IPS-20b (cell line): Measurements from ENCODE around the gene HMGCS2.
"Not testable (repeated sequence)": the region's sequence is repeated elsewhere in the genome, so short reads cannot be mapped to it uniquely, and the experiment has no call there.

ENCODE experiments used
- H3K27ac ChIP-seq: one replicate; pipeline ENCODE4 v1.5.1; 2013; ENCODE audit warnings: low read length
- H3K27me3 ChIP-seq: 2 replicates; pipeline ENCODE4 v1.6.1; 2013; ENCODE audit warnings: mild to moderate bottlenecking, low read length, inconsistent platforms; ENCODE audit not compliant: insufficient read depth
- H3K36me3 ChIP-seq: 2 replicates; pipeline ENCODE4 v1.6.1; 2013; ENCODE audit warnings: low read depth, mild to moderate bottlenecking, inconsistent platforms, low read length, moderate library complexity; ENCODE audit not compliant: insufficient read depth
- H3K4me1 ChIP-seq: 2 replicates; pipeline ENCODE4 v1.6.1; 2013; ENCODE audit warnings: mild to moderate bottlenecking, control low read depth, inconsistent platforms, low read length, moderate library complexity; ENCODE audit not compliant: insufficient read depth
- H3K4me3 ChIP-seq: 2 replicates; pipeline ENCODE4 v1.5.1; 2013; ENCODE audit warnings: mild to moderate bottlenecking, low read length, inconsistent platforms
- H3K9ac ChIP-seq: 2 replicates; pipeline ENCODE4 v1.6.1; 2013; ENCODE audit warnings: low read depth, mild to moderate bottlenecking, inconsistent platforms, low read length, moderate library complexity
- H3K9me3 ChIP-seq: 2 replicates; pipeline ENCODE4 v1.6.1; 2013; ENCODE audit warnings: mild to moderate bottlenecking, low read depth, low read length, inconsistent platforms; ENCODE audit not compliant: insufficient read depth

Gene HMGCS2

GRCh38 chr1:119786473-119787050 is 17.9 kb upstream of the HMGCS2 start:
- not testable (repeated sequence) for H3K4me1 ChIP-seq, H3K36me3 ChIP-seq, H3K27ac ChIP-seq, H3K4me3 ChIP-seq, H3K9me3 ChIP-seq, H3K27me3 ChIP-seq, H3K9ac ChIP-seq

- not testable (repeated sequence) for H3K27me3 ChIP-seq, H3K9ac ChIP-seq, H3K4me3 ChIP-seq, H3K36me3 ChIP-seq, H3K9me3 ChIP-seq, H3K4me1 ChIP-seq, H3K27ac ChIP-seq
Measured at GRCh38 chr1:119786046-119786445, 17.3 kb upstream of the HMGCS2 start.

- no peak overlapping the region for H3K27ac ChIP-seq
- no peak overlapping the region for H3K9ac ChIP-seq
- no peaks in the 10 kb centered on the region for H3K9me3 ChIP-seq
- H3K27me3 ChIP-seq = no peaks in the 10 kb centered on the region
- no peaks in the 10 kb centered on the region for H3K4me1 ChIP-seq
- H3K36me3 ChIP-seq = no peaks in the 10 kb centered on the region
- no peak overlapping the region for H3K4me3 ChIP-seq
Measured at GRCh38 chr1:119784191-119784781, 15.6 kb upstream of the HMGCS2 start.

- no peaks in the 10 kb centered on the region for H3K36me3 ChIP-seq
- H3K27me3 ChIP-seq = no peaks in the 10 kb centered on the region
- no peaks in the 10 kb centered on the region for H3K4me1 ChIP-seq
- H3K27ac ChIP-seq = no peak overlapping the region
- H3K9me3 ChIP-seq = no peaks in the 10 kb centered on the region
- no peak overlapping the region for H3K4me3 ChIP-seq
- H3K9ac ChIP-seq = no peak overlapping the region
Measured at GRCh38 chr1:119783354-119784185, 14.9 kb upstream of the HMGCS2 start.

GRCh38 chr1:119782631-119783325 is 14.1 kb upstream of the HMGCS2 start:
- no peak overlapping the region for H3K27ac ChIP-seq

GRCh38 chr1:119781434-119782210 is 12.9 kb upstream of the HMGCS2 start:
- no peaks in the 10 kb centered on the region for H3K9me3 ChIP-seq
- H3K4me1 ChIP-seq = no peaks in the 10 kb centered on the region
- H3K4me3 ChIP-seq = no peak overlapping the region
- H3K27me3 ChIP-seq = no peaks in the 10 kb centered on the region
- H3K36me3 ChIP-seq = no peaks in the 10 kb centered on the region
- no peak overlapping the region for H3K27ac ChIP-seq
- H3K9ac ChIP-seq = no peak overlapping the region

More at GRCh38 chr1:119782631-119783325, 14.1 kb upstream of the HMGCS2 start:
- H3K36me3 ChIP-seq = no peaks in the 10 kb centered on the region
- H3K9me3 ChIP-seq = no peaks in the 10 kb centered on the region
- no peak overlapping the region for H3K4me3 ChIP-seq
- no peaks in the 10 kb centered on the region for H3K4me1 ChIP-seq
- H3K27me3 ChIP-seq = no peaks in the 10 kb centered on the region
- H3K9ac ChIP-seq = no peak overlapping the region

- no peaks in the 10 kb centered on the region for H3K27me3 ChIP-seq
- H3K4me1 ChIP-seq = no peaks in the 10 kb centered on the region
- no peak overlapping the region for H3K9ac ChIP-seq
- no peaks in the 10 kb centered on the region for H3K36me3 ChIP-seq
- H3K27ac ChIP-seq = no peak overlapping the region
- no peaks in the 10 kb centered on the region for H3K9me3 ChIP-seq
- no peak overlapping the region for H3K4me3 ChIP-seq
Measured at GRCh38 chr1:119779869-119780356, 11.2 kb upstream of the HMGCS2 start.

- H3K4me3 ChIP-seq = no peak overlapping the region
- H3K27ac ChIP-seq = no peak overlapping the region
Measured at GRCh38 chr1:119778886-119779560, 10.3 kb upstream of the HMGCS2 start.

GRCh38 chr1:119778359-119778758 is 9.7 kb upstream of the HMGCS2 start:
- no peaks in the 10 kb centered on the region for H3K27me3 ChIP-seq
- no peak overlapping the region for H3K27ac ChIP-seq

More at GRCh38 chr1:119778886-119779560, 10.3 kb upstream of the HMGCS2 start:
- no peaks in the 10 kb centered on the region for H3K9me3 ChIP-seq
- H3K27me3 ChIP-seq = no peaks in the 10 kb centered on the region
- H3K9ac ChIP-seq = no peak overlapping the region
- H3K36me3 ChIP-seq = no peaks in the 10 kb centered on the region
- peaks cover under 1% of the 10 kb centered on the region; the same call in 1 of the 2 replicates for H3K4me1 ChIP-seq

GRCh38 chr1:119774746-119775490 is 6.2 kb upstream of the HMGCS2 start:
- H3K27me3 ChIP-seq = no peaks in the 10 kb centered on the region
- H3K4me1 ChIP-seq = peaks cover 10% of the 10 kb centered on the region
- H3K9me3 ChIP-seq = no peaks in the 10 kb centered on the region
- no peak overlapping the region for H3K4me3 ChIP-seq
- H3K27ac ChIP-seq = no peak overlapping the region
- no peaks in the 10 kb centered on the region for H3K36me3 ChIP-seq
- no peak overlapping the region for H3K9ac ChIP-seq

More at GRCh38 chr1:119778359-119778758, 9.7 kb upstream of the HMGCS2 start:
- Histone ChIP-seq H3K9me3 (no peaks in the 10 kb centered on the region), H3K4me3 (no peak overlapping the region), H3K36me3 (no peaks in the 10 kb centered on the region), H3K9ac (no peak overlapping the region), H3K4me1 (peaks cover 7% of the 10 kb centered on the region)
